ENCODE results near the gene SNAPC2.

Gene SNAPC2

GRCh38 chr19:7919610-7920518, at the start of gene SNAPC2:
TSS of gene SNAPC2 (plus strand) at chr19:7920338. CDS start at chr19:7920367, 29 bp downstream.
- DNase-seq: peak; percentile 91

GRCh38 chr19:7870571-7871436, 49.3 kb upstream of the SNAPC2 start:
- no peak for DNase-seq

- DNase-seq: no peak
Measured at GRCh38 chr19:7871437-7872305, 48.5 kb upstream of the SNAPC2 start.

GRCh38 chr19:7872306-7873204, 47.6 kb upstream of the SNAPC2 start:
- no peak for DNase-seq

- peak; percentile 38 for DNase-seq
Measured at GRCh38 chr19:7873304-7874075, 46.6 kb upstream of the SNAPC2 start.

GRCh38 chr19:7874076-7874896, 45.9 kb upstream of the SNAPC2 start, which contains the start of gene PRR36:
TSS of gene PRR36 (minus strand) at chr19:7874390. CDS start at chr19:7873689, 701 bp downstream.
- DNase-seq: peak; percentile 90

GRCh38 chr19:7874897-7875273, 45.3 kb upstream of the SNAPC2 start:
- DNase-seq: no peak

GRCh38 chr19:7877249-7877836, 42.8 kb upstream of the SNAPC2 start:
- DNase-seq: no peak

GRCh38 chr19:7879111-7879807, 40.9 kb upstream of the SNAPC2 start:
- DNase-seq: no peak

GRCh38 chr19:7879836-7880235, 40.3 kb upstream of the SNAPC2 start:
- DNase-seq: no peak

- DNase-seq: no peak
Measured at GRCh38 chr19:7881910-7882309, 38.2 kb upstream of the SNAPC2 start.

GRCh38 chr19:7883105-7883504, 37.0 kb upstream of the SNAPC2 start:
- no peak for DNase-seq

GRCh38 chr19:7883796-7884570, 36.2 kb upstream of the SNAPC2 start:
- DNase-seq: no peak

- no peak for DNase-seq
Measured at GRCh38 chr19:7885818-7886217, 34.3 kb upstream of the SNAPC2 start.

- no peak for DNase-seq
Measured at GRCh38 chr19:7887408-7888144, 32.6 kb upstream of the SNAPC2 start.

- DNase-seq: peak; percentile 14
Measured at GRCh38 chr19:7888145-7888825, 31.9 kb upstream of the SNAPC2 start, which contains the start of gene LRRC8E. TSS of gene LRRC8E (plus strand) at chr19:7888510. CDS start at chr19:7895604, 7,094 bp downstream.

Measured in DMS79 (cell line).